Prostate gland (tissue), 2 donors: ENCODE results near the gene EPG5. TPM values are rescaled to one million over a fixed set of nuclear protein-coding genes. Genes with fewer than 3 reads are reported as not detected.
"Not testable (repeated sequence)": the region's sequence is repeated elsewhere in the genome, so short reads cannot be mapped to it uniquely, and the experiment has no call there.

ENCODE experiments used
- DNase-seq: peaks from one replicate; pipeline ENCODE4 v3.0.0-alpha.2; 2019; ENCODE audit warnings: low spot score
- H3K27ac ChIP-seq, 2 donors: fragments of 200-600 bp; sonication (generic); 2 replicates each; pipeline ENCODE4 v1.5.1; 2017 to 2019
- H3K27me3 ChIP-seq: fragments of 200-600 bp; sonication (generic); replicated peaks from 2 replicates; pipeline ENCODE4 v1.5.1; 2019; ENCODE audit not compliant: insufficient read depth
- H3K36me3 ChIP-seq, 2 donors: fragments of 200-600 bp; sonication (generic); 1 replicate in 1 of 2; 2 replicates in 1 of 2; pipeline versions ENCODE4 v1.5.1 to v1.8.1; 2017 to 2019
- H3K4me1 ChIP-seq: fragments of 200-600 bp; sonication (generic); replicated peaks from 2 replicates; pipeline ENCODE4 v1.5.1; 2019
- H3K4me3 ChIP-seq, 2 donors: fragments of 200-600 bp; sonication (generic); 2 replicates each; pipeline ENCODE4 v1.5.1; 2017 to 2019
- H3K9me3 ChIP-seq: fragments of 200-600 bp; sonication (generic); 2 replicates; pipeline ENCODE4 v1.5.1; 2017
- POLR2A ChIP-seq: fragments of 450-650 bp; IDR thresholded peaks from one replicate; pipeline ENCODE4 v1.6.1; 2016; ENCODE audit warnings: antibody characterized with exemption, mild to moderate bottlenecking
- POLR2AphosphoS5 ChIP-seq: sonication (generic); formaldehyde crosslinking; IDR thresholded peaks from one replicate; pipeline ENCODE4 v1.6.1; 2017; ENCODE audit warnings: antibody characterized with exemption
- WGBS: methylation state at CpG from one replicate; pipeline ENCODE4 v1.1.5; 2018; 5-methylcytosine and 5-hydroxymethylcytosine counted together
- intact Hi-C: fragments of 100-400 bp; cut with DNase I; formaldehyde crosslinking; loops from one replicate; pipeline ENCODE4 v1.14.2; 2022
- total RNA-seq, 2 donors: library from RNA; depleted of rRNA; stranded (reverse); fragments of >200 nt; gene quantifications; one replicate each; pipeline ENCODE4 v1.1.0, GENCODE V29; 2016
- TF ChIP-seq, protein P1 (sequence below), 4 experiments: fragments of 200-600 bp in 2 of 4; fragments of 450-650 bp in 2 of 4; sonication (generic) in 2 of 4; IDR thresholded peaks; 1 replicate in 3 of 4; 2 replicates in 1 of 4; pipeline ENCODE4 v1.5.1; 2016 to 2019; ENCODE audit warnings: antibody characterized with exemption in 4 of 4, mild to moderate bottlenecking in 2 of 4, moderate library complexity in 2 of 4

EPG5 gene
- total RNA-seq, 2 donors from 2014 or later: 21.5 to 50.3 TPM

- 89% methylated on average over 2 of the region's 2 CpGs for WGBS
- intact Hi-C loops: no loop called here
- TF ChIP-seq, protein P1, sequence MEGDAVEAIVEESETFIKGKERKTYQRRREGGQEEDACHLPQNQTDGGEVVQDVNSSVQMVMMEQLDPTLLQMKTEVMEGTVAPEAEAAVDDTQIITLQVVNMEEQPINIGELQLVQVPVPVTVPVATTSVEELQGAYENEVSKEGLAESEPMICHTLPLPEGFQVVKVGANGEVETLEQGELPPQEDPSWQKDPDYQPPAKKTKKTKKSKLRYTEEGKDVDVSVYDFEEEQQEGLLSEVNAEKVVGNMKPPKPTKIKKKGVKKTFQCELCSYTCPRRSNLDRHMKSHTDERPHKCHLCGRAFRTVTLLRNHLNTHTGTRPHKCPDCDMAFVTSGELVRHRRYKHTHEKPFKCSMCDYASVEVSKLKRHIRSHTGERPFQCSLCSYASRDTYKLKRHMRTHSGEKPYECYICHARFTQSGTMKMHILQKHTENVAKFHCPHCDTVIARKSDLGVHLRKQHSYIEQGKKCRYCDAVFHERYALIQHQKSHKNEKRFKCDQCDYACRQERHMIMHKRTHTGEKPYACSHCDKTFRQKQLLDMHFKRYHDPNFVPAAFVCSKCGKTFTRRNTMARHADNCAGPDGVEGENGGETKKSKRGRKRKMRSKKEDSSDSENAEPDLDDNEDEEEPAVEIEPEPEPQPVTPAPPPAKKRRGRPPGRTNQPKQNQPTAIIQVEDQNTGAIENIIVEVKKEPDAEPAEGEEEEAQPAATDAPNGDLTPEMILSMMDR (IDR thresholded peaks at IDR 0.05): no peak
- TF ChIP-seq POLR2A (no peak), POLR2AphosphoS5 (no peak)
- no peak for DNase-seq
- H3K9me3 ChIP-seq: no peaks in the 10 kb centered on the region
- no peaks in the 10 kb centered on the region for H3K4me1 ChIP-seq
- H3K36me3 ChIP-seq: no peaks in the 10 kb centered on the region
- no peak overlapping the region for H3K4me3 ChIP-seq
- no peaks in the 10 kb centered on the region for H3K27me3 ChIP-seq
- H3K27ac ChIP-seq: no peak overlapping the region
Observed at GRCh38 chr18:45821026-45821425, 146.1 kb downstream of the EPG5 start.

GRCh38 chr18:45820106-45820745 is 146.9 kb downstream of the EPG5 start:
- TF ChIP-seq POLR2A (no peak), POLR2AphosphoS5 (no peak)
- TF ChIP-seq, protein P1 (IDR thresholded peaks at IDR 0.05): no peak
- no peaks in the 10 kb centered on the region for H3K27me3 ChIP-seq
- H3K36me3 ChIP-seq: no peaks in the 10 kb centered on the region
- H3K4me3 ChIP-seq: no peak overlapping the region
- H3K9me3 ChIP-seq: no peaks in the 10 kb centered on the region
- H3K27ac ChIP-seq: no peak overlapping the region
- H3K4me1 ChIP-seq: no peaks in the 10 kb centered on the region
- DNase-seq: no peak
- WGBS: 80% methylated on average over 3 of the region's 3 CpGs
- intact Hi-C loops: no loop called here

DNA sequence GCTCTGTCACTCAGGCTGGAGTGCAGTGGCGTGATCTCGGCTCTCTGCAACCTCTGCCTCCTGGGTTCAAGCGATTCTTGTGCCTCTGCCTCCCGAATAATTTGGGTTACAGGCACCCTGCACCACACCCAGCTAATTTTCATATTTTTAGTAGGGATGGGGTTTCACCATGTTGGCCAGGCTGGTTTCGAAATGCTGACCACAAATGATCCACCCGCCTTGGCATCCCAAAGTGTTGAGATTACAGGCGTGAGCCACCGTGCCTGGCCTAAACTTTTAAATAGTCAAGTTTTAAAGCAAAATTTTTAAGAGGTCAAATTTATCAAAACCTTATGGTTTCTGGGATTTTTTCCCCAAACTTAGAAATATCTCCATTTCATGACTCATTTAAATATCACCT is 148.4 kb downstream of the EPG5 start:
- H3K9me3 ChIP-seq, H3K27me3 ChIP-seq, H3K4me1 ChIP-seq, H3K27ac ChIP-seq, DNase-seq, H3K36me3 ChIP-seq, intact Hi-C loops, H3K4me3 ChIP-seq: not testable (repeated sequence)
- 91% methylated on average over 8 of the region's 8 CpGs for WGBS

GRCh38 chr18:45817543-45817942 is 149.6 kb downstream of the EPG5 start:
- 78% methylated on average over 1 of the region's 1 CpG for WGBS
- TF ChIP-seq POLR2A (no peak), POLR2AphosphoS5 (no peak)
- TF ChIP-seq, protein P1 (IDR thresholded peaks at IDR 0.05): no peak
- Histone ChIP-seq H3K4me3 (no peak overlapping the region), H3K9me3 (no peaks in the 10 kb centered on the region), H3K27me3 (no peaks in the 10 kb centered on the region), H3K36me3 (no peaks in the 10 kb centered on the region), H3K27ac (no peak overlapping the region), H3K4me1 (no peaks in the 10 kb centered on the region)
- DNase-seq: no peak
- intact Hi-C loops: no loop called here

DNA sequence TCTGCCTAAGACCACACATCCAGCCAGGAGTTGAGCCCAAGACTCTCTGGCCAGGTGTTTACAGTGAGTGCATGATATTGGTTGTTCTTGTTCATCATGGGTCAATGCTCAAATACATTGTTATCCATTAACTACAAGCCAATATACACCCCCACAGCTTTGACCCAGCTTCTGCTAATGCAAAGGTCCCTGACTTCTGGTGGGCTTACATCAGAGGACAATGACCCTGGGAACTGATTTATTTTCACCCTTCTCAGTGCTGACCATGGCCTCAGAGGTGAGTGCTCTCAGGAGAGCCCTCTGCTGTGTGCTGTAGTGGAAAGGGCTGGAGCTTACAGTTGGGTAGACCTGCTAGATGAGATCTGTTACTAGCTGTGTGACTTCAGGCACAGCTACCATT is 152.4 kb downstream of the EPG5 start:
- H3K36me3 ChIP-seq, intact Hi-C loops, H3K4me1 ChIP-seq, H3K27ac ChIP-seq, H3K9me3 ChIP-seq, H3K4me3 ChIP-seq, H3K27me3 ChIP-seq, DNase-seq: not testable (repeated sequence)

DNA sequence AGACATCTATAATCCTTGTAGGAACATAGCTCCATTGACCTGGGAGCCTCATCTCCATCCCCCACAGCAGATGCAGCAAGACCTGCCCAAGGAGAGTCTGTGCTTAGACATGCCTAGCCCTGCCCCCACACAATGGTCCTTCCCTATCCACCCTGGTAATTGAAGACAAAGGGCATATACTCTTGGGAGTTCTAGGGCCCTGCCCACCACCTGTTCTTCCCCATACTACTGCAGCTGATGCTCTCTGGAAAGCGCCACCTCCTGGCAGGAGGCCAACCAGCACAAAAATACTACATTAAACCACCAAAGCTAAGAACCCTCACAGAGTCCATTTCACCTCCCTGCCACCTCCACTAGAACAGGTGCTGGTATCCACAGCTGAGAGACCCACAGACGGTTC is 160.0 kb downstream of the EPG5 start:
- DNase-seq, H3K4me1 ChIP-seq, H3K36me3 ChIP-seq, H3K4me3 ChIP-seq, intact Hi-C loops, H3K9me3 ChIP-seq, H3K27me3 ChIP-seq, H3K27ac ChIP-seq: not testable (repeated sequence)
- TF ChIP-seq, protein P1 (IDR thresholded peaks at IDR 0.05): peak in 1 of 4 experiments; percentile 14
- 42% methylated on average over 2 of the region's 2 CpGs for WGBS
